MM.1S (cell line): ENCODE results near the gene RAB11FIP2.

Experiments used
- DNase-seq: peaks from one replicate; pipeline ENCODE4 v3.0.0-alpha.2; 2015
- H2AFZ ChIP-seq: fragments of 300-600 bp; sonication (generic); 2 replicates; pipeline ENCODE4 v1.6.0; 2016; ENCODE audit warnings: antibody characterized with exemption, low read length
- H3F3A ChIP-seq: fragments of 300-600 bp; sonication (generic); 2 replicates; pipeline ENCODE4 v1.6.1; 2016; ENCODE audit warnings: mild to moderate bottlenecking, antibody characterized with exemption, low read length, moderate library complexity, mixed read lengths; ENCODE audit not compliant: insufficient read depth
- H3K27ac ChIP-seq: fragments of 300-600 bp; sonication (generic); 2 replicates; pipeline ENCODE4 v1.5.1; 2016; ENCODE audit warnings: mild to moderate bottlenecking, low read length
- H3K27me3 ChIP-seq: fragments of 300-600 bp; sonication (generic); replicated peaks from 2 replicates; pipeline ENCODE4 v1.6.0; 2016; ENCODE audit warnings: low read length; ENCODE audit not compliant: insufficient read depth
- H3K36me3 ChIP-seq: fragments of 300-600 bp; sonication (generic); replicated peaks from 2 replicates; pipeline ENCODE4 v1.6.1; 2016; ENCODE audit warnings: mild to moderate bottlenecking, low read length, mixed read lengths; ENCODE audit not compliant: insufficient read depth
- H3K4me1 ChIP-seq: fragments of 300-600 bp; sonication (generic); 2 replicates; pipeline ENCODE4 v1.6.1; 2016; ENCODE audit warnings: low read length, mixed read lengths
- H3K4me2 ChIP-seq: fragments of 300-600 bp; sonication (generic); 2 replicates; pipeline ENCODE4 v1.6.0; 2016; ENCODE audit warnings: low read depth, low read length
- H3K4me3 ChIP-seq: fragments of 300-600 bp; sonication (generic); 2 replicates; pipeline ENCODE4 v1.5.1; 2016; ENCODE audit warnings: low read length, mixed read lengths
- H3K79me2 ChIP-seq: fragments of 300-600 bp; sonication (generic); 2 replicates; pipeline ENCODE4 v1.6.1; 2016; ENCODE audit warnings: mixed run types, low read length, mixed read lengths
- H3K9ac ChIP-seq: fragments of 300-600 bp; sonication (generic); 2 replicates; pipeline ENCODE4 v1.6.1; 2016; ENCODE audit warnings: low read length, mixed read lengths
- H3K9me2 ChIP-seq: fragments of 300-600 bp; sonication (generic); replicated peaks from 2 replicates; pipeline ENCODE4 v1.6.1; 2016; ENCODE audit warnings: mild to moderate bottlenecking, low read length, mixed read lengths; ENCODE audit not compliant: insufficient read depth
- H3K9me3 ChIP-seq: fragments of 300-600 bp; sonication (generic); replicated peaks from 2 replicates; pipeline ENCODE4 v1.6.1; 2016; ENCODE audit warnings: mild to moderate bottlenecking, low read length, mixed read lengths; ENCODE audit not compliant: insufficient read depth
- H4K20me1 ChIP-seq: fragments of 300-600 bp; sonication (generic); 2 replicates; pipeline ENCODE4 v1.6.1; 2016; ENCODE audit warnings: mild to moderate bottlenecking, low read length, moderate library complexity, mixed read lengths; ENCODE audit not compliant: insufficient read depth
- CTCF ChIP-seq: fragments of 300-600 bp; sonication (generic); IDR thresholded peaks from 2 replicates; pipeline ENCODE4 v1.5.1; 2016; ENCODE audit warnings: antibody characterized with exemption, low read length, mixed read lengths
- EZH2 ChIP-seq: fragments of 300-600 bp; sonication (generic); optimal IDR thresholded peaks from 2 replicates; pipeline ENCODE3; 2017; ENCODE audit warnings: low read depth, mild to moderate bottlenecking, antibody characterized with exemption, low read length, mixed read lengths
- EZH2phosphoT487 ChIP-seq: fragments of 300-600 bp; sonication (generic); IDR thresholded peaks from 2 replicates; pipeline ENCODE4 v1.6.1; 2018; ENCODE audit warnings: antibody characterized with exemption, low read length

RAB11FIP2 gene

GRCh38 chr10:118027397-118027796 lies 19.3 kb downstream of the RAB11FIP2 start:
- H3K79me2 ChIP-seq: 0 out of 2 replicates have a peak, but pooled peaks cover 7% of the 10 kb centered on the region
- no peak overlapping the region for H3K9ac ChIP-seq
- H3K4me2 ChIP-seq: no peak overlapping the region
- H3F3A ChIP-seq: peaks cover 16% of the 10 kb centered on the region; the same call in 1 of the 2 replicates
- no peaks in the 10 kb centered on the region for H3K9me2 ChIP-seq
- no peak for TF ChIP-seq CTCF
- no peak for TF ChIP-seq EZH2phosphoT487
- H3K4me1 ChIP-seq: peaks cover 28% of the 10 kb centered on the region
- H3K36me3 ChIP-seq: no peaks in the 10 kb centered on the region
- H2AFZ ChIP-seq: no peak overlapping the region
- H3K9me3 ChIP-seq: no peaks in the 10 kb centered on the region
- H3K27ac ChIP-seq: no peak overlapping the region
- H3K27me3 ChIP-seq: peaks cover 11% of the 10 kb centered on the region; the same call in 1 of the 2 replicates
- H3K4me3 ChIP-seq: no peak overlapping the region
- DNase-seq: no peak
- H4K20me1 ChIP-seq: no peaks in the 10 kb centered on the region

- Histone ChIP-seq H3K27ac (no peak overlapping the region), H3F3A (peaks cover 16% of the 10 kb centered on the region; the same call in 1 of the 2 replicates), H3K9ac (no peak overlapping the region), H2AFZ (no peak overlapping the region), H3K4me1 (peaks cover 28% of the 10 kb centered on the region), H3K27me3 (peaks cover 11% of the 10 kb centered on the region; the same call in 1 of the 2 replicates), H3K9me2 (no peaks in the 10 kb centered on the region), H3K4me2 (no peak overlapping the region), H4K20me1 (no peaks in the 10 kb centered on the region), H3K9me3 (no peaks in the 10 kb centered on the region), H3K36me3 (no peaks in the 10 kb centered on the region), H3K79me2 (0 out of 2 replicates have a peak, but pooled peaks cover 7% of the 10 kb centered on the region), H3K4me3 (no peak overlapping the region)
- TF ChIP-seq EZH2phosphoT487 (no peak), EZH2 (no peak), CTCF (no peak)
- no peak for DNase-seq
Observed at GRCh38 chr10:118026936-118027335, 19.8 kb downstream of the RAB11FIP2 start.

- Histone ChIP-seq H3K36me3 (no peaks in the 10 kb centered on the region), H3K9ac (no peak overlapping the region), H2AFZ (no peak overlapping the region), H3K4me1 (no peaks in the 10 kb centered on the region), H3K4me3 (no peak overlapping the region), H4K20me1 (no peaks in the 10 kb centered on the region), H3F3A (no peaks in the 10 kb centered on the region), H3K9me2 (no peaks in the 10 kb centered on the region), H3K79me2 (no peaks in the 10 kb centered on the region), H3K27me3 (no peaks in the 10 kb centered on the region), H3K9me3 (no peaks in the 10 kb centered on the region), H3K27ac (no peak overlapping the region), H3K4me2 (no peak overlapping the region)
- DNase-seq: no peak
- no peak for TF ChIP-seq CTCF
- TF ChIP-seq EZH2: no peak
- TF ChIP-seq EZH2phosphoT487: no peak
Observed at GRCh38 chr10:118020365-118020764, 26.4 kb downstream of the RAB11FIP2 start.
